ENCODE measurements around the gene COQ7.

GRCh38 chr16:19073863-19074262 lies 6.4 kb downstream of the COQ7 start:
- no peak for TF ChIP-seq EZH2 (IDR thresholded peaks at IDR 0.05; ENCODE audit: borderline replicate concordance, low read length)
- no peak for TF ChIP-seq CTCF (IDR thresholded peaks at IDR 0.05; ENCODE audit: low read length)

Data from OCI-LY1 (cell line).